ENCODE measurements around the gene ANKS1A. TPM values are rescaled to one million over a fixed set of nuclear protein-coding genes. Genes with fewer than 3 reads are reported as not detected.

The ANKS1A gene
- total and polyA plus RNA-seq, 7 experiments from 2014 or later = 2.1 to 14.8 (median 9.6) TPM

GRCh38 chr6:35048031-35048613 lies 159.1 kb downstream of the ANKS1A start:
- ATAC-seq (peak; percentile 54), DNase-seq (no peak)
- H3K4me1 Mint-ChIP-seq = peaks cover 0 to 17% (median 3%) of the 10 kb centered on the region in 7 donors
- H3K4me3 Mint-ChIP-seq = peak overlapping the region in 4 of 10 donors; percentile 15 to 73 (median 34)
- Histone ChIP-seq H3K9me3 (ENCODE audit: control insufficient read depth in 2 of 3, low read length in 3 of 3) (no peaks in the 10 kb centered on the region), H3K27me3 (ENCODE audit: control insufficient read depth in 2 of 2, insufficient read depth in 2 of 2, low read length in 2 of 2) (no peaks in the 10 kb centered on the region), H3K4me3 (ENCODE audit: low read length) (no peak overlapping the region), H3K27ac (ENCODE audit: low read depth, low read length) (peak overlapping the region; percentile 48), H3K4me1 (ENCODE audit: control insufficient read depth in 2 of 2, insufficient read depth in 2 of 2, low read length in 2 of 2) (peaks cover 0 to 18% of the 10 kb centered on the region in 2 donors), H3K36me3 (ENCODE audit: control insufficient read depth in 2 of 3, insufficient read depth in 3 of 3, low read length in 3 of 3) (no peaks in the 10 kb centered on the region)
- H3K9me3 Mint-ChIP-seq = no peaks in the 10 kb centered on the region
- ChIA-PET CTCF (interaction anchor here (0.8 to 1.0 kb wide), 2 partner anchors 57 to 60 kb away, joined by 3 read pairs; no protein-coding TSS in a partner anchor), POLR2A (no interaction called here)
- no peaks in the 10 kb centered on the region for H3K27me3 Mint-ChIP-seq
- intact Hi-C loops (cut with micrococcal nuclease) = no loop called here
- H3K27ac Mint-ChIP-seq = peak overlapping the region in 4 of 9 donors; percentile 41 to 64 (median 52)
- H3K36me3 Mint-ChIP-seq = peaks cover 0 to 4% (median 0%) of the 10 kb centered on the region in 5 donors

GRCh38 chr6:35048631-35049083 lies 159.6 kb downstream of the ANKS1A start:
- H3K4me1 Mint-ChIP-seq = peaks cover 0 to 17% (median 3%) of the 10 kb centered on the region in 7 donors
- ChIA-PET CTCF (interaction anchor here (0.6 to 1.0 kb wide), 3 partner anchors 58 to 91 kb away, joined by 3 read pairs; no protein-coding TSS in a partner anchor), POLR2A (no interaction called here)
- Histone ChIP-seq H3K4me1 (ENCODE audit: control insufficient read depth in 2 of 2, insufficient read depth in 2 of 2, low read length in 2 of 2) (peaks cover 0 to 18% of the 10 kb centered on the region in 2 donors), H3K27me3 (ENCODE audit: control insufficient read depth in 2 of 2, insufficient read depth in 2 of 2, low read length in 2 of 2) (no peaks in the 10 kb centered on the region), H3K9me3 (ENCODE audit: control insufficient read depth in 2 of 3, low read length in 3 of 3) (no peaks in the 10 kb centered on the region), H3K4me3 (ENCODE audit: low read length) (peak overlapping the region; percentile 34), H3K36me3 (ENCODE audit: control insufficient read depth in 2 of 3, insufficient read depth in 3 of 3, low read length in 3 of 3) (no peaks in the 10 kb centered on the region), H3K27ac (ENCODE audit: low read depth, low read length) (peak overlapping the region; percentile 48)
- no peaks in the 10 kb centered on the region for H3K9me3 Mint-ChIP-seq
- H3K27ac Mint-ChIP-seq = no peak overlapping the region
- DNase-seq (peak in 6 of 9 donors; percentile 9 to 54 (median 45)), ATAC-seq (peak; percentile 70)
- no peak overlapping the region for H3K4me3 Mint-ChIP-seq
- H3K27me3 Mint-ChIP-seq = no peaks in the 10 kb centered on the region
- intact Hi-C loops (cut with micrococcal nuclease) = loop anchor here in 1 of 2 donors (1.0 kb wide), 1 partner anchor 62 kb away; no protein-coding TSS in a partner anchor
- H3K36me3 Mint-ChIP-seq = peaks cover 0 to 4% (median 0%) of the 10 kb centered on the region in 5 donors

GRCh38 chr6:35049156-35049735 lies 160.2 kb downstream of the ANKS1A start:
- Histone ChIP-seq H3K27ac (ENCODE audit: low read depth, low read length) (no peak overlapping the region), H3K9me3 (ENCODE audit: control insufficient read depth in 2 of 3, low read length in 3 of 3) (no peaks in the 10 kb centered on the region), H3K27me3 (ENCODE audit: control insufficient read depth in 2 of 2, insufficient read depth in 2 of 2, low read length in 2 of 2) (no peaks in the 10 kb centered on the region), H3K4me1 (ENCODE audit: control insufficient read depth in 2 of 2, insufficient read depth in 2 of 2, low read length in 2 of 2) (peaks cover 0 to 18% of the 10 kb centered on the region in 2 donors), H3K4me3 (ENCODE audit: low read length) (no peak overlapping the region), H3K36me3 (ENCODE audit: control insufficient read depth in 2 of 3, insufficient read depth in 3 of 3, low read length in 3 of 3) (no peaks in the 10 kb centered on the region)
- ATAC-seq (no peak), DNase-seq (no peak)
- ChIA-PET POLR2A (no interaction called here), CTCF (interaction anchor here (0.6 to 1.6 kb wide), 4 partner anchors 58 to 90 kb away, joined by 3 to 4 read pairs (median 3); no protein-coding TSS in a partner anchor)
- H3K27ac Mint-ChIP-seq = no peak overlapping the region
- H3K4me1 Mint-ChIP-seq = peaks cover 0 to 17% (median 3%) of the 10 kb centered on the region in 7 donors
- H3K27me3 Mint-ChIP-seq = no peaks in the 10 kb centered on the region
- H3K9me3 Mint-ChIP-seq = no peaks in the 10 kb centered on the region
- H3K4me3 Mint-ChIP-seq = no peak overlapping the region
- intact Hi-C loops (cut with micrococcal nuclease) = loop anchor here in 1 of 2 donors (1.0 kb wide), 1 partner anchor 63 kb away; no protein-coding TSS in a partner anchor
- H3K36me3 Mint-ChIP-seq = peaks cover 0 to 4% (median 0%) of the 10 kb centered on the region in 5 donors

- ChIA-PET CTCF (interaction anchor here (0.6 to 1.6 kb wide), 3 partner anchors 63 to 89 kb away, joined by 3 to 4 read pairs (median 3); no protein-coding TSS in a partner anchor), POLR2A (no interaction called here)
- no peak for ATAC-seq
- peaks cover 0 to 8% (median 0%) of the 10 kb centered on the region in 5 donors for H3K36me3 Mint-ChIP-seq
- H3K27ac Mint-ChIP-seq = no peak overlapping the region
- H3K27me3 Mint-ChIP-seq = no peaks in the 10 kb centered on the region
- peaks cover 0 to 18% of the 10 kb centered on the region in 2 donors for H3K4me1 ChIP-seq (ENCODE audit: control insufficient read depth in 2 of 2, insufficient read depth in 2 of 2, low read length in 2 of 2)
- DNase-seq = no peak
- H3K4me1 Mint-ChIP-seq = peaks cover 0 to 17% (median 3%) of the 10 kb centered on the region in 7 donors
- H3K4me3 Mint-ChIP-seq = no peak overlapping the region
- no peaks in the 10 kb centered on the region for H3K27me3 ChIP-seq (ENCODE audit: control insufficient read depth in 2 of 2, insufficient read depth in 2 of 2, low read length in 2 of 2)
- H3K9me3 ChIP-seq (ENCODE audit: control insufficient read depth in 2 of 3, low read length in 3 of 3) = no peaks in the 10 kb centered on the region
- H3K4me3 ChIP-seq (ENCODE audit: low read length) = no peak overlapping the region
- H3K36me3 ChIP-seq (ENCODE audit: control insufficient read depth in 2 of 3, insufficient read depth in 3 of 3, low read length in 3 of 3) = no peaks in the 10 kb centered on the region
- H3K9me3 Mint-ChIP-seq = no peaks in the 10 kb centered on the region
- no peak overlapping the region for H3K27ac ChIP-seq (ENCODE audit: low read depth, low read length)
- intact Hi-C loops (cut with micrococcal nuclease) = loop anchor here in 1 of 2 donors (1.0 kb wide), 1 partner anchor 64 kb away; no protein-coding TSS in a partner anchor
Observed at GRCh38 chr6:35049900-35050756, 161.1 kb downstream of the ANKS1A start.

GRCh38 chr6:35050757-35051330 lies 161.8 kb downstream of the ANKS1A start:
- ChIA-PET CTCF (interaction anchor here (1.6 kb wide), 1 partner anchor 65 kb away, joined by 4 read pairs; no protein-coding TSS in a partner anchor), POLR2A (no interaction called here)
- no peaks in the 10 kb centered on the region for H3K27me3 ChIP-seq (ENCODE audit: control insufficient read depth in 2 of 2, insufficient read depth in 2 of 2, low read length in 2 of 2)
- H3K4me1 Mint-ChIP-seq = peaks cover 0 to 17% (median under 1%) of the 10 kb centered on the region in 7 donors
- H3K27me3 Mint-ChIP-seq = no peaks in the 10 kb centered on the region
- no peaks in the 10 kb centered on the region for H3K9me3 ChIP-seq (ENCODE audit: control insufficient read depth in 2 of 3, low read length in 3 of 3)
- ATAC-seq (no peak), DNase-seq (no peak)
- no peak overlapping the region for H3K27ac ChIP-seq (ENCODE audit: low read depth, low read length)
- intact Hi-C loops (cut with micrococcal nuclease) = no loop called here
- H3K4me3 ChIP-seq (ENCODE audit: low read length) = no peak overlapping the region
- peaks cover 0 to 18% of the 10 kb centered on the region in 2 donors for H3K4me1 ChIP-seq (ENCODE audit: control insufficient read depth in 2 of 2, insufficient read depth in 2 of 2, low read length in 2 of 2)
- no peak overlapping the region for H3K4me3 Mint-ChIP-seq
- H3K36me3 Mint-ChIP-seq = peaks cover 0 to 8% (median 0%) of the 10 kb centered on the region in 5 donors
- no peak overlapping the region for H3K27ac Mint-ChIP-seq
- no peaks in the 10 kb centered on the region for H3K36me3 ChIP-seq (ENCODE audit: control insufficient read depth in 2 of 3, insufficient read depth in 3 of 3, low read length in 3 of 3)
- H3K9me3 Mint-ChIP-seq = no peaks in the 10 kb centered on the region

- intact Hi-C loops (cut with micrococcal nuclease) = no loop called here
- ChIA-PET CTCF (no interaction called here), POLR2A (no interaction called here)
- Histone ChIP-seq H3K4me3 (ENCODE audit: low read length) (no peak overlapping the region), H3K27me3 (ENCODE audit: control insufficient read depth in 2 of 2, insufficient read depth in 2 of 2, low read length in 2 of 2) (no peaks in the 10 kb centered on the region), H3K9me3 (ENCODE audit: control insufficient read depth in 2 of 3, low read length in 3 of 3) (no peaks in the 10 kb centered on the region), H3K4me1 (ENCODE audit: control insufficient read depth in 2 of 2, insufficient read depth in 2 of 2, low read length in 2 of 2) (peaks cover 0 to 18% of the 10 kb centered on the region in 2 donors), H3K36me3 (ENCODE audit: control insufficient read depth in 2 of 3, insufficient read depth in 3 of 3, low read length in 3 of 3) (no peaks in the 10 kb centered on the region), H3K27ac (ENCODE audit: low read depth, low read length) (no peak overlapping the region)
- H3K27me3 Mint-ChIP-seq = no peaks in the 10 kb centered on the region
- peaks cover 0 to 16% (median 0%) of the 10 kb centered on the region in 7 donors for H3K4me1 Mint-ChIP-seq
- H3K9me3 Mint-ChIP-seq = no peaks in the 10 kb centered on the region
- DNase-seq = no peak
- H3K4me3 Mint-ChIP-seq = no peak overlapping the region
- no peak overlapping the region for H3K27ac Mint-ChIP-seq
- H3K36me3 Mint-ChIP-seq = peaks cover 0 to 8% (median 0%) of the 10 kb centered on the region in 5 donors
- ATAC-seq = no peak
Observed at GRCh38 chr6:35051396-35051795, 162.3 kb downstream of the ANKS1A start.
